IPS-18c (cell line): Measurements from ENCODE around the gene DNASE2B.

Source experiments
- H3K4me3 ChIP-seq: 2 replicates; pipeline ENCODE4 v1.7.0; 2013; ENCODE audit warnings: low read depth, mild to moderate bottlenecking, low read length, moderate library complexity; ENCODE audit not compliant: insufficient read depth
- H3K9me3 ChIP-seq: one replicate; pipeline ENCODE4 v1.6.1; 2013; ENCODE audit warnings: mild to moderate bottlenecking, low read length, moderate library complexity; ENCODE audit not compliant: control insufficient read depth, insufficient read depth

DNASE2B gene

DNA sequence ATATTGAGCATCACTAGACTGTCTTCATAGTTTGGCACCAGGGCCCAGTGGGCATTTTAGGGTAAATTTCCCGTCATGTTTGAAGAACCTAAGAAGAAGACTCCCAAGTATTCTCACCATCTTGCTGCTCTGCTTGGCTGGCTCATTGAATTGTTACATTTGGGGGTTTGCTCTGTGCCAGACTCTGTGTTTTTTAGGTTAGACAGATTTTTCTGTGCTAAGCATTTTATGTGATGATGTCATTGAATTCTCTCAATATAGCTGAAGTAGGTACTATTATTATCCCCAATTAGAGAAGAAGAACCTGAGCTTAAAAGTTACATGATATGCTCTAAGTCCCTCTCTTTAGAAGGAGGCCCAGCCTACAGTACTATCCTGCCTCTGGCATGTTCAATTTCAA is 28.0 kb upstream of the DNASE2B start:
- no peaks in the 10 kb centered on the region for H3K9me3 ChIP-seq

DNA sequence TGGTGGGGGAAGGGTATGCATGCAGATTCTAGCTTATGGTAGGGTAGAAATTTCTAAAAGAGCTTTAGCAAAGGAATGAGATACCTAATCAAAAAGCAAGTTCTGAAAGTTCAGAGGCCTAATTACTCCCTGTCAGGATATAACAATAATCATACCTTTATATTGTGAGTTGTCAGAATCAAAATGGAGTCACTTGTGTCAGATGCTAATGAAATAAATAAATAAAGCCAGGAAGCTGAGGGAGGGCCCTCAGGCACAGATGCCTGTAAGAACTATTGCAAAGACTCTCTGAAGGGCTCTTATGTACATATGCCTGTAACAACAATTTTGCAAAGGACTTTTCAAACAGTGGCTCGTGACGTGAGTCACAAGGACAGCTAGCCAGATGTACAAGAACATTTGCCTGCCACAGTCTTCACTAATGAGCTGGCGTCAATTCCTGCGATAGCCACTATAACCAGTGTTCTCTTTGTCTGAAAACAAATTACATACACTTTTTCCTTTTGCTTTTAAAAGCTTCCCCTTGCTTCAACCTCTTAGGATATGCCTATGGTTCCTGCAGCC is 27.4 kb upstream of the DNASE2B start:
- no peaks in the 10 kb centered on the region for H3K9me3 ChIP-seq

More for the DNA sequence above, 28.0 kb upstream of the DNASE2B start:
- H3K4me3 ChIP-seq: no peak overlapping the region

GRCh38 chr1:84373436-84374141 is 24.7 kb upstream of the DNASE2B start:
- Histone ChIP-seq H3K4me3 (no peak overlapping the region), H3K9me3 (no peaks in the 10 kb centered on the region)

More for the DNA sequence above, 27.4 kb upstream of the DNASE2B start:
- H3K4me3 ChIP-seq: no peak overlapping the region

GRCh38 chr1:84374991-84375696 is 23.1 kb upstream of the DNASE2B start:
- no peak overlapping the region for H3K4me3 ChIP-seq
- H3K9me3 ChIP-seq: no peaks in the 10 kb centered on the region

DNA sequence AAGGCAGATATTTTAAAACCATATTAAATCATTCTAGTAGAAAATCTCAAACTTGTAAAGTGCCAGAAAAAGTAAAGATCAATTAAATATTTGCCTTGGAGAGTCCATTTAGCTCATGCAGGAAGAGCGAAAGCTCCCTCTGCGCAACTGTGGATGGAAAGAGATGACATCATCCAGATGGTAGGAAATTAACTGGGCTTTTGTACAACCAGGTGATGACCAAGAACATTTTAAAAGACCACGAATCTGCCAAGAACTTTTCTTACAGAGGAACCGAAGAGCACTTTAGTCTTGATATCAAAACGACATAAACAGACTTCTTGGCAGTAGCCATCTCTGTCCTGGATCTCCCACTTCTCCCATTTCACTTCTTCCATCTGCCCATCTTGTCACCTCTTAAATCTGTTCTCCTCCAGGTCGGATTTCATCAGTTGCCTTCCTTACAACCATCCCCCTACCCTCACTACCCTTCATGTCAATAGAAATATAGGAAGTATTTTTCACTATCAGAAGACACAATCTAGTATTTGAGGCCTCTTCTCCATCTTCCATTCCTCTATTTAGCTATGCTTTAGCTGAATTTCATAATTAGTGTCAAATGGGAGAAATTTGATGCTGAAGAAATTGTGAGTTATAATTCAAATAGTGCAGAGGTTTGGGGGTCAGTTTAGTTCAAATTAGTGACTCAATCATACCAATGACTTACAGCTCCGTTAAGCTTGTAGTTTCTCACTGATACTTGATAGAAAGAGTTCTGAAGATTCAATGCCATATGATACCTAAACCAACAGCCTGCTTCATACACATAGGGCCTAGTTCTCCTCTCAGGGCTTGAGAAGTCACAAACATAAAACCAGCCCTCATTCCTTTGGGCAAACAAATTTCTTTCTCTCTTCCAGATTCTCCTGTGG is 22.0 kb upstream of the DNASE2B start:
- H3K4me3 ChIP-seq: no peak overlapping the region
- no peaks in the 10 kb centered on the region for H3K9me3 ChIP-seq

GRCh38 chr1:84377480-84378095 is 20.7 kb upstream of the DNASE2B start:
- no peak overlapping the region for H3K4me3 ChIP-seq
- H3K9me3 ChIP-seq: no peaks in the 10 kb centered on the region

- Histone ChIP-seq H3K9me3 (no peaks in the 10 kb centered on the region), H3K4me3 (no peak overlapping the region)
Observed at GRCh38 chr1:84379138-84379916, 19.0 kb upstream of the DNASE2B start.

GRCh38 chr1:84379917-84380180 is 18.4 kb upstream of the DNASE2B start:
- Histone ChIP-seq H3K9me3 (no peaks in the 10 kb centered on the region), H3K4me3 (no peak overlapping the region)

- H3K4me3 ChIP-seq: no peak overlapping the region
- no peaks in the 10 kb centered on the region for H3K9me3 ChIP-seq
Observed at GRCh38 chr1:84382127-84382526, 16.2 kb upstream of the DNASE2B start.

DNA sequence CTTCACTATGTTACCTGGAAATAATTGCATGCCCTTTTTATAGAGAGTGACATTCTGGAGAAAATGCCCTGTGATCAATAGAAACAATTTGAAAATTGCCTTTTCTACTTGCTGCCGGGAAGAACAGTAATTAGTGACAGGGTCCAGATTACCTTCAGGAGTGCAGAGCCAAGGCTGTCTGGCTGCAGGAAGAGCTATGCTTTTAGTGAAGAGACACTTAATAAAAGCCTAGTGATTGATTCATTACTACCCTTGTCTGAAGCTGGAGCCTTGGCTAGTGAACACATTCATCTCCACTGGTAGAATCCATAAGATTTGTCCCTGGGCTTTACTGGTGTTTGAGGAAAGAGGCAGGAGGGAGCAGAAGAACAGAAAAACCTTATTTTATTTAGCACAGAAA is 12.9 kb upstream of the DNASE2B start:
- no peak overlapping the region for H3K4me3 ChIP-seq
- H3K9me3 ChIP-seq: no peaks in the 10 kb centered on the region

DNA sequence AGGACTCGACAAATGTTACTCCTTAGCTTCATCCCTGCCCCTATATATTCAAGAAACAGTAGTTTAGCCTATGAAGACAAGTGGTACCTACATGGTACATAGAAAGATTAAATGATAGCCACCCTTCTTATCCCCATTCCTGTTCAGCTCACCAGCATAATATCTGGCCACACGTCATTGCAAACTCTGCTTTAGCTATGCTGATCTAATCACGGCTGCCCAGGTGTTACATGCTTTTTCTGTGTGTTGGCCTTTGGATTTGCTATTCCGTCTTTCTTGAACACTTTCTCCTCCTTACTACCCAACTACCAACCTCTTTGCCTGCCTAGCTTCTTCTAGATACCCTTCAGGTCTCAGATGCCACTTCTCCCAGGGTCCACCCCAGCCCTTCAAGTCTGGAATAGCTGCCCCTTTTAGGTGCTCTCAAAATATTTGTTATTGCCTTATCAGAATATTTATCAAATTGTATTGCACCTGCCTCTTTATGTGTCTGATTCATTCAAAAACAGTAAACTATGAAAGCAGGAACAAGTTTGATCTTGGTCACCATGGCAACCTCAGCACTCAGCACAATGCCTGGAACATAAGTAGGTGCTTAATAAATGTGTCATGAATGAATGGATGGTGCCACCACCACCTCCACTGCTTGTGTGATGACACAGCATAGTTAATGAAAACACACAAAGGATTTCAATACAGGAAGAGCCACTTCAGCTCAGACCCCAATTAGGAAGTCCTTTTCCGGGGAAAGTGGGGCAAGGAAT is 11.4 kb upstream of the DNASE2B start:
- Histone ChIP-seq H3K4me3 (no peak overlapping the region), H3K9me3 (no peaks in the 10 kb centered on the region)

DNA sequence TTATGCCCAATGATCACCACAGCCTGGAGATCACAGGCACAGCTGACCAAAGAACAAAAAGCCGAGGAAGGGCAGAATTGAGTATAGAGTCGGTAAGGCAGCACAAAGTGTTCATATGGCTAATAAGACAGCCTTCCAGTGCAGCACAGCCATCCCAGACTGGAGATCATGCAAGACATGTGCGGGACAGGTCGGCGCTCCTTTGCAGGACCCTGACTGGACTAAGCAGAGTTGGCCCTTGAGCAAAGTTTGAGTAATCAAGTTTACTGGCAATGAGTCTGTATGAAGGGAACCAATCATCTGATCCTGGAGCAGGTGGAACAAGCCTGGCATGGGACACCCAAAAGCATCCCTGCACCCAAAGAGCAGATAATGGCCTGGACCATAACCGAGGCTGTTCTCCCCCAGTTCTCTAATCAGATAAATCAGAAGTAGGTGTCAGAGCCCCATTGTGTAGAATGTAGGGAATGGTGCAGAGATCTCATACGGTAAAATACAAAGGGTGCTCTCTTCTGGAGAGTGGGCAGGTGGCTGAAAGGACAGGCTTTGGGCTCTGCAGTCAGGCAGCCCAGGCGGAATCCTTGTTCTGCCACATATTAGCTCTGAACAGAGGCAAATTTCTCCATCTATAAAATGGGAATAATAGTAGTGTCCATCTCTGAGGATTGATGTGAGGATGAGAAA is 10.7 kb upstream of the DNASE2B start:
- Histone ChIP-seq H3K9me3 (no peaks in the 10 kb centered on the region), H3K4me3 (no peak overlapping the region)

DNA sequence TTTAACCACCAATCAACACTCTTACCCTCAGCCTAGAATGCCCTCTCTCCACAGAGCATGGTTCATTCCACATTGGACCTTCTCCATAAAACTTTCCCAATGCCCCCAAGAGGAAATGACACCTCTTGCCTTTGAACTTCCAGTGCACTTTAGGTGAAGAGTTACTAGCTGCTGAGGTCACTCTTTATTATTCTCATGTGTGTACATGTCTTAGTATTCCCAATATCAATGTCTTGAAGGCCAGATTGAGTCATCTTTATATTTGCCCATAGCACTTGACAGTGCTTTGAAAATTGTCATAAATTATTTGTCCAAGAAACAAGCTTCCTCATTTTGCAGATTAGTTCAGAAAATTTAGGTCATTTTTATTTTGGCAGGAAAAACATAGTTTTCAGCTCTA is 8.1 kb upstream of the DNASE2B start:
- no peaks in the 10 kb centered on the region for H3K9me3 ChIP-seq
- no peak overlapping the region for H3K4me3 ChIP-seq

DNA sequence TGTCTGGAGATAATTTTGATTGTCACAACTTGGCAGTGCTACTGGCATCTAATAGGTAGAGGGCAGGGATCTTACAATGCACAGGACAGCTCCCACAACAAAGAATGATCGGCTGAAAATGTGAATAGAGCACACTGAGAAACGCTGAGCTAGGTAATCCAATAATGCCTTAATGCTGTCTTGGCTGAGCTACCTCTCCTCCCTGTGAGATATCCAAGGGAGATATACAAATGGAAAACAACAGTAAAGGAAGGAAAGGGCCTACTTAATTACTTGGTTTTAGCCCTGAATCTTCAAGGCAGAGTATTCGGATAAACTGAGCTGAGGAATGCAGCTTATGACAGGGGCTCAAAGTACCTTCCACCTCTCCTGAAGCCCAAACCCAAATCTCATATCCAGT is 2.9 kb downstream of the DNASE2B start:
- Histone ChIP-seq H3K4me3 (no peak overlapping the region), H3K9me3 (no peaks in the 10 kb centered on the region)

DNA sequence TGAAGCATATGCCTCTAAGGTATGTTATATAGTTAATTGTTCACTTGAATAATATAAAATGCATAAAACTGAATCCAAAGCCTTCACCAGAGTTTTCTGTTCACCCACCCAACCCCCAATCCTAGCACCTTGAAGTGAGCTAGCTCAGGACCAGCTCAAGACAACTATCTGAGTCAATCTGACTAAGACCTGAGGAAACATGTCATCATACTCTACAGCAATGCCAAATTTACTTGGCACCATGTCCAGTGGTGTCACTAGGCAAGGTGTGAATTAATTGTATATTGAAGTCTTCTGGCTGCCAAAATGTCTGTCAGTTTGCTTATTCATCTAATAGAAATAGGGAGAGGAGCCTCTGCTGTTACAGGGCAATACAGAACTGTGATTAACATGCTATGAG is 3.8 kb downstream of the DNASE2B start:
- Histone ChIP-seq H3K9me3 (no peaks in the 10 kb centered on the region), H3K4me3 (no peak overlapping the region)

DNA sequence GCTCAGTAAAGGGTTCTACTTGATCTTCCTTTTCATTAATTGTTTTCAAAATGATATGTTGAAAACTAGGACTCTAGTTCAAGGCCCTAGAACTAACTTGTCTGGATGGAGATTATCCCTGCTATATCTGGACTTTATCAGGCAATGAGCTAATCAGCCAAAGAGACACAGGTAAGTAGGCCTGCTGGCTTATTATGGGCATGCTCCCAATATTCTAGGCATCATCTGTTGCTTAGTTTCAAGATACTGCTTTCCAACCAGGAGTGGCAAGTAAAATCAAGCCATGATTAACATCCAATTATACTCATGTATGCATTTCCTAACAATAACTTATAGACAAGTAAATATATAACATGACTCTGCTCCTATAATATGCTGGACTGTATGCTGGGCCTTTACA is 4.2 kb downstream of the DNASE2B start:
- no peaks in the 10 kb centered on the region for H3K9me3 ChIP-seq
- H3K4me3 ChIP-seq: no peak overlapping the region
